ENCODE measurements around the gene RBBP7. TPM values are rescaled to one million over a fixed set of nuclear protein-coding genes. Genes with fewer than 3 reads are reported as not detected.

Gene RBBP7
- total RNA-seq, 1 experiment from 2014 or later, result 260 TPM

- DNase-seq (ENCODE audit: low spot score), result no peak
Observed at GRCh38 chrX:16867947-16868346, 2.2 kb downstream of the RBBP7 start.

- DNase-seq (ENCODE audit: low spot score), result no peak
Observed at GRCh38 chrX:16862829-16863228, 7.3 kb downstream of the RBBP7 start.

GRCh38 chrX:16856744-16857143, 13.4 kb downstream of the RBBP7 start:
- no peak for DNase-seq (ENCODE audit: low spot score)

- peak; percentile 70 for DNase-seq (ENCODE audit: low spot score)
Observed at GRCh38 chrX:16856076-16856404, 14.1 kb downstream of the RBBP7 start.

- DNase-seq (ENCODE audit: low spot score), result no peak
Observed at GRCh38 chrX:16855363-16856075, 14.6 kb downstream of the RBBP7 start.

- DNase-seq (ENCODE audit: low spot score), result peak; percentile 25
Observed at GRCh38 chrX:16853537-16853936, 16.6 kb downstream of the RBBP7 start.

- no peak for DNase-seq (ENCODE audit: low spot score)
Observed at GRCh38 chrX:16852617-16853179, 17.5 kb downstream of the RBBP7 start.

- DNase-seq (ENCODE audit: low spot score), result no peak
Observed at GRCh38 chrX:16851827-16852226, 18.3 kb downstream of the RBBP7 start.

GRCh38 chrX:16851421-16851820, 18.7 kb downstream of the RBBP7 start:
- no peak for DNase-seq (ENCODE audit: low spot score)

GRCh38 chrX:16848541-16848940, 21.6 kb downstream of the RBBP7 start:
- no peak for DNase-seq (ENCODE audit: low spot score)

GRCh38 chrX:16845686-16846085, 24.5 kb downstream of the RBBP7 start:
- no peak for DNase-seq (ENCODE audit: low spot score)

GRCh38 chrX:16843208-16843909, 26.8 kb downstream of the RBBP7 start:
- DNase-seq (ENCODE audit: low spot score), result no peak

GRCh38 chrX:16842684-16843083, 27.5 kb downstream of the RBBP7 start:
- DNase-seq (ENCODE audit: low spot score), result no peak

- DNase-seq (ENCODE audit: low spot score), result peak; percentile 87
Observed at GRCh38 chrX:16839852-16840460, 30.2 kb downstream of the RBBP7 start.

- peak; percentile 23 for DNase-seq (ENCODE audit: low spot score)
Observed at GRCh38 chrX:16839219-16839851, 30.8 kb downstream of the RBBP7 start.

- peak; percentile 88 for DNase-seq (ENCODE audit: low spot score)
Observed at GRCh38 chrX:16838202-16839066, 31.7 kb downstream of the RBBP7 start.

GRCh38 chrX:16836371-16836770, 33.8 kb downstream of the RBBP7 start:
- DNase-seq (ENCODE audit: low spot score), result peak; percentile 15

- DNase-seq (ENCODE audit: low spot score), result no peak
Observed at GRCh38 chrX:16834806-16835205, 35.4 kb downstream of the RBBP7 start.

GRCh38 chrX:16832301-16832700, 37.9 kb downstream of the RBBP7 start:
- no peak for DNase-seq (ENCODE audit: low spot score)

- DNase-seq (ENCODE audit: low spot score), result peak; percentile 75
Observed at GRCh38 chrX:16828124-16828908, 41.8 kb downstream of the RBBP7 start.
